ENCODE data around the gene METAP1.
"Not testable (repeated sequence)": the region's sequence is repeated elsewhere in the genome, so short reads cannot be mapped to it uniquely, and the experiment has no call there.

The METAP1 gene

DNA sequence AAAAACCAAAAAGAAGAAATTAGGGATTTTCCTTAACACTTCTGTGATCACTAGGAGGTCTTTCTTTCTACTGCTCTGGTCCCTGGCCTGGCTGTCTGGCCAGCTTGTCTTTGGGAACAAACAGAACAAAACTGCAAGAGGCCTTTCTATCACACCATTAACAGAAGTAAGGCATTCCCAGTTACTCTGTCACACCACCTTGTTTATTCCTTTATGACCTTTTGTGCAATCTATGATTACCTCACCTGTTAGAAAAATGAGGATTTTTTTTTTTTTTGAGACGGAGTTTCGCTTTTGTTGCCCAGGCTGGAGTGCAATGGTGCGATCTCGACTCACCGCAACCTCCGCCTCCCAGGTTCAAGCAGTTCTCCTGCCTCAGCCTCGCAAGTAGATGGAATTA is 3.0 kb downstream of the METAP1 start:
- DNase-seq: no peak

- DNase-seq: no peak
These were observed 6.8 kb downstream of the METAP1 start for GRCh38 chr4:99002279-99002678.

GRCh38 chr4:99008051-99008450 is 12.5 kb downstream of the METAP1 start:
- DNase-seq: no peak

- DNase-seq: no peak
These were observed 16.4 kb downstream of the METAP1 start for GRCh38 chr4:99011910-99012309.

DNA sequence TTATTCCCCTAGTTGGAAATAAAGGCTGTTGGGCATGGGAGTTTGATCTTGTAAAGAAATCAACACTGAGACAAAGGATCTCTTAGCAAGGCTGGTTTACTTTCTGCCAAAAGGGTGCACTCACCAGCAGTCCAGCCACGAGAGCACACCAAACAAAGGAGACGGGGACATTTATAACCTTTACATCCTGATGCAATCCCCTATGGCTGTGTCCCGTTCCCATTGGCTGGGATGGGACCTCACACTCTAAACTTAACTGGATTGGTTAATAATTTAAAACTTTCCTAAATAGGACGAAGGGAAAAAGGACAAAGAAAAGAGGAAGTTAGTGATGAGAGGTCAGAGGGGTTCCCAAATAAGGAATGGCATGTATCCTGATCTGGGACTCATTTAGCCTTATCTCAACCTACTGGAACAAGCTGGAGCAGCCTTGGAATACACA is 17.9 kb downstream of the METAP1 start:
- no peak for DNase-seq

GRCh38 chr4:99013884-99014523 is 18.5 kb downstream of the METAP1 start:
- no peak for DNase-seq

- DNase-seq: no peak
These were observed 25.9 kb downstream of the METAP1 start for GRCh38 chr4:99021386-99021785.

- no peak for DNase-seq
These were observed 27.0 kb downstream of the METAP1 start for GRCh38 chr4:99022566-99022965.

DNA sequence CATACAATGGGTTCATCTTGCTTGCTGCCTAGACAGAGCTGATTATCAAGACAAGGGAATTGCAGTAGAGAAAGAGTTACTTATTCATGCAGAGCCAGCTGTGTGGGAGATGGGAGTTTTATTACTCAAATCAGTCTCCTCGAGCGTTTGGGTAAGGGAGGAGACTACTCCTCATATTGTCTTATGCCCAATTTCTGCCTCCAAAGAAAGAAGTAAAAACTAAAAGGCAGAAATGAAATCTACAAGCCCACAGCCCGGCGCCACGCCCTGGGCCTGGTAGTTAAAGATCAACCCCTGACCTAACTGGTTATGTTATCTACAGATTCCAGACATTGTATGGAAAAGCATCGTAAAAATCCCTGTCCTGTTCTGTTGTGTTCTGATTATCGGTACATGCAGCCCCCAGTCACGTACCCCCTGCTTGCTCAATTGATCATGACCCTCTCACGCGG is 28.3 kb downstream of the METAP1 start:
- DNase-seq: not testable (repeated sequence)

DNA sequence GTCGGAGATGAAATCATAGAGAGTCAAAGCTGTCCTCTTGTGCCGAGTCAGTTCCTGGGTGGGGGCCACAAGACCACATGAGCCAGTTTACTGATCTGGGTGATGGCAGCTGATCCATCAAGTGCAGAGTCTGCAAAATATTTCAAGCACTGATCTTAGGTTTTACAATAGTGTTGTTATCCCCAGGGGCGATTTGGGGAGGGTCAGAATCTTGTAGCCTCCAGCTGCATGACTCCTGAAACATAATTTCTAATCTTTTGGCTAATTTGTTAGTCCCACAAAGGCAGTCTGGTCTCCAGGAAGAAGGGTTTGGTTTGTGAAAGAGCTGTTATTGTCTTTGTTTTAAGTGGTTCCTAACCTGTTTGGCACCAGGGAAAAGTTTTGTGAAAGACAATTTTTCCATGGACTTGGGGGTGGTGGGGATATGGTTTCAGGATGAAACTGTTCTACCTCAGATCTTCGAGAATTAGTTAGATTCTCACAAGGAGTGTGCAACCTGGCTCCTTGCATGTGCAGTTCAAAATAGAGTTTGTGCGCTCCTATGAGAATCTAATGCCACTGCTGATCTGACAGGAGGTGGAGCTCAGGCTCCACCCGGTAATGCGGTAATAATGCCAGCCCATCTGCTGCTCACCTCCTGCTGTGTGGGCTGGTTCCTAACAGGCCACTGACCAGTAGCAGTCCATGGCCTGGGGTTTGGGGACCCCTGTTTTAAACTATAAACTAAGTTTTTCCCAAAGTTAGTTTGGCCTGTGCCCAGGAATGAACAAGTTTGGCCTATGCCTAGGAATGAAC is 29.2 kb downstream of the METAP1 start:
- DNase-seq: no peak

- DNase-seq: no peak
These were observed 30.0 kb downstream of the METAP1 start for GRCh38 chr4:99025506-99025905.

GRCh38 chr4:99027304-99027703 is 31.8 kb downstream of the METAP1 start:
- DNase-seq: no peak

- DNase-seq: no peak
These were observed 32.7 kb downstream of the METAP1 start for GRCh38 chr4:99028187-99028586.

- DNase-seq: no peak
These were observed 33.7 kb downstream of the METAP1 start for GRCh38 chr4:99029018-99029735.

DNA sequence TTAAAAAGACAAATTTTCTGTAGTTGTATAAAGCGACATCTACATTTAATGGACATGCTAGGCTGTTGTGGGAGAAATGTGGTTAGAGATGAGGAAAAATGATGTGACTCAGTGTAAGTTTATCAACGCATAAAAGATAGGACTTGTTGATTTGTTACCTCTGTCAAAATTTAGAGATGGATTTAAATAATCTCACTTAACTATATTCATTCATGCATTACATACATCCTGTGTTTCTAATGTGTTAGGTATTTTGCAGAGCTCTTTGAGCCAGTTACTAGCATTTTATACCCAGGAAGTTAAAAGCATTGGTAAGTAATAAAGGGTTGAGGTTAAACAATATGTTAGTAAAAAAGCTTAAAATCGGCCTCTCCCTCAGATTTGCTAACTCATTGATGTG is 34.3 kb downstream of the METAP1 start:
- DNase-seq: no peak

DNA sequence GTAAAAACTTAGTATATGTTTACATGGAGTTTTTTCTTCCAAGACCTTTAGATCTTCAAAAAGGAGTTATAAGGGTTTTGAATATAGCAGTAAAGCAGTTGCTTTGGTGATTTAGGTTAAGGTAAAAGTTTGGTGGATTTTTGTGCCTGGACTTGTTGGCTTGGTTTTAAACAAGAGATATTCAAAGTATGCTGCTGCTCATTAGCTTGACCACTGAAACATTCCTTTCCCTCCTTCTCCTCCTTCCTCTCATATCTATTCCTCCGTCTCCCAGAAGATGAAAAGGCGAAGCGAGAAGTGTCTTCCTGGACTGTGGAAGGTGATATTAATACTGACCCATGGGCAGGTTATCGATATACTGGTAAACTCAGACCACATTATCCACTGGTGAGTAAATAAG is 38.4 kb downstream of the METAP1 start:
- DNase-seq: no peak

- no peak for DNase-seq
These were observed 42.7 kb downstream of the METAP1 start for GRCh38 chr4:99038213-99038612.

GRCh38 chr4:99043346-99043745 is 47.8 kb downstream of the METAP1 start:
- DNase-seq: no peak

- no peak for DNase-seq
These were observed 52.2 kb downstream of the METAP1 start for GRCh38 chr4:99047710-99048109.

DNA sequence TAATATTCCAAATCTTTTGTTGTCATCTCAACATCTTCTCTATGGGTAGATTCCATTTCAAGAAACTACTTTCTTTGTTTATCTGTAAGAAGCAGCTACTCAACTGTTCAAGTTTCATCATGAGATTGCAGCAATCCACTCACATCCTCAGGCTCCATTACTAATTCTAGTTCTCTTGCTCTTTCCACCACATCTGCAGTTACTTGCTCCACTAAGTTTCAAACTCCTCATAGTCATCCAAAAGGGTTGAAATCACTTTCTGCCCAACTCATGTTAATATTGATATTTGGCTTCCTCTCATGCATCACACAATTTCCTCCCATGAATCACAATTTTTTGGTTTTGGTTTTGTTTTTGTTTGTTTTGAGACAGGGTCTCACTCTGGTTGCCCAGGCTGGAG is 57.4 kb downstream of the METAP1 start:
- no peak for DNase-seq

DNA sequence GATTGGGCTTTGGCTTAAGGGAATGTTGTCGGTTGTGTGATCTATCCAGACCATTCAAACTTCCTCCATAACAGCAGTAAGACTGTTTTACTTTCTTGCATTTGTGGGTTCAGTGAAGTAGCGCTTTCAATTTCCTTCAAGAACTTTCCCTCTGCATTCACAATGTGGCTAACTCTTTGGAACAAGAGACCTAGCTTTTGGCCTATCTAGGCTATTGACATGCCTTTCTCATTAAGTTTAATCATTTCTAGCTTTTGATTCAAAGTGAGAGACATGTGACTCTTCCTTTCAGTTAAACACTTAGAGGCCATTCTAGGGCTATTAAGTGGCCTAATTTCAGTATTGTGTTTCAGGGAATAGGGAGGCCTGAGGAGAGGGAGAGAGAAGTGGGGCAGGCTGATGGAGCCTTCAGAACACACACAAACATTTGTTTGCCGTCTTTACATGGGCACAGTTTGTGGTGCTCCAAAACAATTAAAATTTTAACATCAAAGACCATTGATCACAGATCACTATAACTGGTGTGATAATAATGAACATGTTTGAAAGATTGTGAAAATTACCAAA is 59.0 kb downstream of the METAP1 start:
- DNase-seq: no peak

DNA sequence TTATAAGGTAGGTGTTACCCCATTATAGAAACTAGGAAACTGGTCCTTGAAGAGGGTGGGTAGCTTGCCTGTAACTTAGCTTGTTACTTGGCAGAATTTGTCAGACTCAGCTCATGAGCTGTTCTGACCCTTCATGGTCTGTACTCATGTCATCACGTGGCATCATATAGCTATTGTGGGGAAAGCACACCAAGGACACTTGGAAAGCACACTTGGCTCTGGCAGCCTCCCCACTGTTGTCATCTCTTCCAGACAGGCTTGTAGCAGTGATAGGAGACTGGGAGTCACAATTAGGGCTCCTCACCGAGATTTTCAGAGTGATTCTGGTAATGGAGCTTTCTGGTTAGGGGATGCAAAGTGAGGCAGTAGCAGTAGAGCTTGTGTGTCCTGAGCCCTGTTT is 62.7 kb downstream of the METAP1 start:
- DNase-seq: no peak

DNA sequence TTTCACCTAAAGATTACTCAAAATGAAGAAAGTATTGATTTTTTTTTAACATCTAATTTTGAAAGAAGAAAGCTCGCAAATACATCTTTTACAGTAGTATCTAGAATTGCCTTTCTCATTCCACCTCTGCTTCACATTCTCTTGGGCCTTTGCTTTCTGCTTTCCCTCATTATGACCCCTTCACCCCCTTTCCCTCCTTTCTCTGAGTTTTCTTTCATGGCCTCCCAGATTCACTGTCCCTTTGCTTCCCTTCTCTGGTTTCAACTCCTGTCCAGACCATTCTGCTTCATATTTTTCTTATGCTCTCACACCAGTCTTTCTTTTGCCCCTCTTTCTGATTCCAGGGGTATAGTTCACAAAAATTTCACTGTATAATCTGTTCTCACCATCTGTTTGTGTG is 64.0 kb downstream of the METAP1 start:
- no peak for DNase-seq
